ENCODE results near the gene SORCS2.
"Not testable (repeated sequence)": the region's sequence is repeated elsewhere in the genome, so short reads cannot be mapped to it uniquely, and the experiment has no call there.

SORCS2 gene

GRCh38 chr4:7574287-7575014 lies 382.1 kb downstream of the SORCS2 start:
- ATAC-seq (replicated peaks) = no peak
- no peak for DNase-seq
- no peak overlapping the region for H3K4me3 Mint-ChIP-seq
- no peaks in the 10 kb centered on the region for H3K4me1 Mint-ChIP-seq (ENCODE audit: low read depth in 2 of 2)
- H3K9me3 Mint-ChIP-seq = peaks cover 21 to 31% of the 10 kb centered on the region in 2 donors
- peaks cover 13 to 33% of the 10 kb centered on the region in 2 donors for H3K27me3 Mint-ChIP-seq
- peak overlapping the region in 1 of 2 donors; percentile 31 for H3K27ac Mint-ChIP-seq
- H3K36me3 Mint-ChIP-seq (ENCODE audit: insufficient read depth) = no peaks in the 10 kb centered on the region

- Mint-ChIP-seq H3K27me3 (peaks cover 13 to 33% of the 10 kb centered on the region in 2 donors), H3K36me3 (ENCODE audit: insufficient read depth) (no peaks in the 10 kb centered on the region), H3K9me3 (peaks cover 24 to 31% of the 10 kb centered on the region in 2 donors), H3K4me1 (ENCODE audit: low read depth in 2 of 2) (no peaks in the 10 kb centered on the region), H3K27ac (no peak overlapping the region), H3K4me3 (no peak overlapping the region)
- DNase-seq (no peak), ATAC-seq (replicated peaks) (no peak)
Measured at GRCh38 chr4:7575426-7575825, 383.1 kb downstream of the SORCS2 start.

GRCh38 chr4:7577361-7578039 lies 385.2 kb downstream of the SORCS2 start:
- ATAC-seq (replicated peaks); H3K27ac Mint-ChIP-seq; H3K4me3 Mint-ChIP-seq; H3K36me3 Mint-ChIP-seq (ENCODE audit: insufficient read depth); H3K4me1 Mint-ChIP-seq (ENCODE audit: low read depth in 2 of 2); DNase-seq: not testable (repeated sequence)
- peaks cover 6 to 20% of the 10 kb centered on the region in 2 donors for H3K27me3 Mint-ChIP-seq
- H3K9me3 Mint-ChIP-seq = peaks cover 26 to 31% of the 10 kb centered on the region in 2 donors

GRCh38 chr4:7581477-7581876 lies 389.1 kb downstream of the SORCS2 start:
- ATAC-seq (replicated peaks) (no peak), DNase-seq (peak; percentile 7 to 10 (median 9))
- Mint-ChIP-seq H3K27ac (no peak overlapping the region), H3K9me3 (peaks cover 17 to 19% of the 10 kb centered on the region in 2 donors), H3K36me3 (ENCODE audit: insufficient read depth) (no peaks in the 10 kb centered on the region), H3K27me3 (peaks cover under 1 to 4% of the 10 kb centered on the region in 2 donors), H3K4me3 (no peak overlapping the region), H3K4me1 (ENCODE audit: low read depth in 2 of 2) (no peaks in the 10 kb centered on the region)

GRCh38 chr4:7582313-7583097 lies 390.2 kb downstream of the SORCS2 start:
- no peak for ATAC-seq (replicated peaks)
- no peak for DNase-seq
- peaks cover 7 to 8% of the 10 kb centered on the region in 2 donors for H3K9me3 Mint-ChIP-seq
- H3K36me3 Mint-ChIP-seq (ENCODE audit: insufficient read depth) = no peaks in the 10 kb centered on the region
- no peak overlapping the region for H3K4me3 Mint-ChIP-seq
- no peaks in the 10 kb centered on the region for H3K4me1 Mint-ChIP-seq (ENCODE audit: low read depth in 2 of 2)
- H3K27me3 Mint-ChIP-seq = peaks cover 0 to 6% of the 10 kb centered on the region in 2 donors
- H3K27ac Mint-ChIP-seq = no peak overlapping the region

- ATAC-seq (replicated peaks) = no peak
- Mint-ChIP-seq H3K4me1 (ENCODE audit: low read depth in 2 of 2) (no peaks in the 10 kb centered on the region), H3K27me3 (peaks cover 9 to 13% of the 10 kb centered on the region in 2 donors), H3K9me3 (peaks cover 0 to 7% of the 10 kb centered on the region in 2 donors), H3K27ac (no peak overlapping the region), H3K4me3 (no peak overlapping the region), H3K36me3 (ENCODE audit: insufficient read depth) (no peaks in the 10 kb centered on the region)
- no peak for DNase-seq
Measured at GRCh38 chr4:7584098-7584497, 391.8 kb downstream of the SORCS2 start.

GRCh38 chr4:7584606-7585159 lies 392.3 kb downstream of the SORCS2 start:
- no peak for ATAC-seq (replicated peaks)
- DNase-seq = no peak
- Mint-ChIP-seq H3K27ac (no peak overlapping the region), H3K36me3 (ENCODE audit: insufficient read depth) (no peaks in the 10 kb centered on the region), H3K4me1 (ENCODE audit: low read depth in 2 of 2) (no peaks in the 10 kb centered on the region), H3K27me3 (peaks cover 14 to 15% of the 10 kb centered on the region in 2 donors), H3K4me3 (no peak overlapping the region), H3K9me3 (peaks cover 0 to 3% of the 10 kb centered on the region in 2 donors)

- H3K4me1 Mint-ChIP-seq (ENCODE audit: low read depth in 2 of 2) = no peaks in the 10 kb centered on the region
- ATAC-seq (replicated peaks) = no peak
- no peaks in the 10 kb centered on the region for H3K9me3 Mint-ChIP-seq
- DNase-seq = no peak
- H3K27me3 Mint-ChIP-seq = peaks cover 14 to 26% of the 10 kb centered on the region in 2 donors
- H3K4me3 Mint-ChIP-seq = no peak overlapping the region
- no peaks in the 10 kb centered on the region for H3K36me3 Mint-ChIP-seq (ENCODE audit: insufficient read depth)
- no peak overlapping the region for H3K27ac Mint-ChIP-seq
Measured at GRCh38 chr4:7585768-7586167, 393.4 kb downstream of the SORCS2 start.

- Mint-ChIP-seq H3K27me3 (peaks cover 14 to 34% of the 10 kb centered on the region in 2 donors), H3K27ac (no peak overlapping the region), H3K4me1 (ENCODE audit: low read depth in 2 of 2) (no peaks in the 10 kb centered on the region), H3K36me3 (ENCODE audit: insufficient read depth) (no peaks in the 10 kb centered on the region), H3K4me3 (no peak overlapping the region), H3K9me3 (no peaks in the 10 kb centered on the region)
- no peak for ATAC-seq (replicated peaks)
- DNase-seq = no peak
Measured at GRCh38 chr4:7587433-7588405, 395.4 kb downstream of the SORCS2 start.

- DNase-seq = no peak
- H3K4me3 Mint-ChIP-seq = no peak overlapping the region
- H3K27me3 Mint-ChIP-seq = peaks cover 26 to 52% of the 10 kb centered on the region in 2 donors
- no peak overlapping the region for H3K27ac Mint-ChIP-seq
- H3K9me3 Mint-ChIP-seq = no peaks in the 10 kb centered on the region
- no peaks in the 10 kb centered on the region for H3K36me3 Mint-ChIP-seq (ENCODE audit: insufficient read depth)
- ATAC-seq (replicated peaks) = no peak
- H3K4me1 Mint-ChIP-seq (ENCODE audit: low read depth in 2 of 2) = no peaks in the 10 kb centered on the region
Measured at GRCh38 chr4:7590189-7590588, 397.9 kb downstream of the SORCS2 start.

GRCh38 chr4:7590899-7591298 lies 398.6 kb downstream of the SORCS2 start:
- ATAC-seq (replicated peaks) (no peak), DNase-seq (no peak)
- Mint-ChIP-seq H3K27me3 (peaks cover 33 to 59% of the 10 kb centered on the region in 2 donors), H3K4me1 (ENCODE audit: low read depth in 2 of 2) (peaks cover 0 to 2% of the 10 kb centered on the region in 2 donors), H3K9me3 (no peaks in the 10 kb centered on the region), H3K36me3 (ENCODE audit: insufficient read depth) (no peaks in the 10 kb centered on the region), H3K27ac (no peak overlapping the region), H3K4me3 (no peak overlapping the region)

GRCh38 chr4:7591409-7592053 lies 399.2 kb downstream of the SORCS2 start:
- peaks cover 35 to 66% of the 10 kb centered on the region in 2 donors for H3K27me3 Mint-ChIP-seq
- H3K4me1 Mint-ChIP-seq (ENCODE audit: low read depth in 2 of 2) = peaks cover 0 to 2% of the 10 kb centered on the region in 2 donors
- no peak overlapping the region for H3K27ac Mint-ChIP-seq

More at GRCh38 chr4:7591409-7592053, 399.2 kb downstream of the SORCS2 start:
- Mint-ChIP-seq H3K36me3 (ENCODE audit: insufficient read depth) (no peaks in the 10 kb centered on the region), H3K4me3 (no peak overlapping the region), H3K9me3 (no peaks in the 10 kb centered on the region)
- ATAC-seq (replicated peaks) (no peak), DNase-seq (no peak)
